Heart right ventricle (tissue), 16 donors: ENCODE results near the gene FCGR3A. TPM values are rescaled to one million over a fixed set of nuclear protein-coding genes. Genes with fewer than 3 reads are reported as not detected.
A peak's percentile ranks its signal among the peaks of the same experiment; 100 is the strongest.

Experiments
- ATAC-seq, 8 donors: fragments of 200-7000 bp; cut with Tn5 transposase; one replicate each; pipeline ENCODE4 v1.9.1; 2020; ENCODE audit warnings: mild to moderate bottlenecking in 8 of 8, moderate library complexity in 8 of 8, moderate number of reproducible peaks in 1 of 8
- DNase-seq, 2 donors: peaks; one replicate each; pipeline ENCODE4 v3.0.0-alpha.2; 2020
- H3K27ac ChIP-seq, 10 donors: fragments of 200-600 bp; sonication (generic) in 2 of 10; one replicate each; pipeline versions ENCODE4 v1.5.0 to v1.8.0; 2020 to 2022; ENCODE audit warnings: mild to moderate bottlenecking in 3 of 10
- H3K27me3 ChIP-seq, 7 donors: fragments of 200-600 bp; one replicate each; pipeline ENCODE4 v1.8.0; 2021 to 2022; ENCODE audit warnings: mild to moderate bottlenecking in 2 of 7
- H3K36me3 ChIP-seq, 9 donors: fragments of 200-600 bp; sonication (generic) in 1 of 9; one replicate each; pipeline versions ENCODE4 v1.5.0 to v1.8.0; 2020 to 2022; ENCODE audit warnings: mild to moderate bottlenecking in 2 of 9
- H3K4me1 ChIP-seq, 9 donors: fragments of 200-600 bp; sonication (generic) in 1 of 9; one replicate each; pipeline versions ENCODE4 v1.5.0 to v1.8.0; 2020 to 2022; ENCODE audit warnings: mild to moderate bottlenecking in 4 of 9
- H3K4me3 ChIP-seq, 10 donors: fragments of 200-600 bp; sonication (generic) in 2 of 10; one replicate each; pipeline versions ENCODE4 v1.5.0 to v1.8.0; 2020 to 2022; ENCODE audit warnings: mild to moderate bottlenecking in 7 of 10, moderate library complexity in 2 of 10
- H3K9me3 ChIP-seq, 11 donors: fragments of 200-600 bp in 10 of 11; sonication (generic) in 2 of 11; one replicate each; pipeline versions ENCODE4 v1.5.0 to v1.8.0; 2013 to 2022; ENCODE audit warnings: mild to moderate bottlenecking in 2 of 11, control low read depth in 1 of 11, moderate library complexity in 1 of 11
- WGBS, 2 donors: extraction: QIAGEN DNeasy Blood & Tissue Kit; methylation state at CpG; one replicate each; pipeline ENCODE4 v1.1.7; 2013; ENCODE audit warnings: inconsistent platforms in 1 of 2; 5-methylcytosine and 5-hydroxymethylcytosine counted together
- intact Hi-C, 10 donors: fragments of 100-400 bp; cut with DNase I; formaldehyde crosslinking; loops; one replicate each; pipeline versions ENCODE4 v1.11.1 to v1.14.2; 2022
- polyA plus RNA-seq, 2 donors: library from polyadenylated mRNA; stranded (reverse); fragments of 200-250 nt; gene quantifications; one replicate each; pipeline ENCODE4 v1.2.3, GENCODE V29; 2013
- total RNA-seq, 10 donors: library from RNA; stranded (reverse); fragmentation: NEBNext Ultra II Directional in 3 of 10; extraction: Animal tissue kit (Norgen Biotek cat#: 25700) in 3 of 10; gene quantifications; one replicate each; pipeline versions ENCODE4 v1.2.1 to v1.2.4, GENCODE V29; 2021 to 2023
- TF ChIP-seq, protein P1 (sequence below), 9 donors: fragments of 200-600 bp; sonication (generic) in 2 of 9; IDR thresholded peaks; one replicate each; pipeline versions ENCODE4 v1.5.0 to v1.8.0; 2021 to 2022; ENCODE audit warnings: antibody characterized with exemption in 9 of 9, mild to moderate bottlenecking in 5 of 9, moderate library complexity in 1 of 9
- donor health status: Arrhythmogenic right ventricular cardiomyopathy.
- donor health status: ischemic (EF 13 %, LVEDD 7.1; RV severe dilation, severe dysfunction).
- donor health status: healthy with polysubstance abuse.
- donor health status: DM: no; HTN: yes; CAD: no.
- donor health status: DM: no; HTN: no; CAD: no.
- donor health status: ischemic (EF 25% LVEDD 6.9; RV normal size, moderate dysfunction).
- donor health status: ischemic (EF 25% LVEDD 5.7; RV mildly dilated, moderate dysfunction).
- donor health status: healthy.
- donor health status: DM: yes; HTN: yes; CAD: no.
- donor health status: Ischemic cardiomyopathy.
- donor health status: ischemic (EF 35%, LVEDD 5.7; RV mildly dilated, moderate dysfunction).
- donor health status: nonischemic (EF 11% LVEDD 7.7; RV severe dilation, severe dysfunction).
- donor health status: DM: yes; HTN: yes; CAD: no.
- donor health status: PGD.
- donor health status: ischemic (EF 29% LVEDD 5.4; RV normal size, mild dysfunction).
- donor health status: nonischemic (EF 23%, LVEDD 6.1; RV moderate dilation, normal function).

The FCGR3A gene
- total and polyA plus RNA-seq, 12 donors, result 1.9 to 120 (median 6.3) TPM

DNA sequence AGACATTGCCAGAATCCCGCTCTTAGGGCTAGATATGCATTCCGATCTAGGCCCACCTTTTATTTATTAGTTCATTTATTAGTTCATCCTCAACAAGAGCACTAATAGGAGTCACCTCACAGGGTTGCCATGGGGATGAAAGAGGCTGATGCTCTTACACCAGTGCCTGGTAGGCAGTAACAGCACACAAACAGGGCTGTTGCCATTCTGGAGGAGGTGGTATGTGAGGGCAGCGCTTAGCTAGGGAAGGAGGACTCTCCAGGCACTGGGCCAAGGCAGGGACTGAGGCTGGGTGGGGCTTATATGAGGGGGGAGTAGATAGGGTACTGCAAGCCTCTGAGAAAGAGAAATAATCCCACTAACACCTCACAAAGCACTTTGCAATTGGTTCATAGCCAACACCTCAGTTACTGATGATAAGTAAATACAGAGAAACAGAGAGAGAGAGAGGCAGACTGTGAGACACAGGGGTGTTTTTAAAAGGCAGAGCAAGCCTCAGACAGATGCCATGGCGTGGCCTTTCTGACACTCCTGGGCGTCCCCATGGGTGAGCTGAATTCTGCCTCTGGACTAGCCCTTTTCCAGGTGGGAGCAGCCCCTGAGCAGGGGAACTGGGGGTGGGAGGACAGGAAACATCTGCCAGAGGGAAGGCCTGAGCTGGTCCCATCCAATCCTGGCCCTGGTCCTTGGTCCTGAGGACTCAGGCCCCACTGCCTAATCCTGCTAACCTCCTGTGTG lies 38.4 kb downstream of the FCGR3A start:
- 62 to 74% methylated on average over 5 of the region's 5 CpGs for WGBS, 2 donors
- Histone ChIP-seq H3K27ac (no peak overlapping the region), H3K27me3 (peaks cover 0 to 20% (median 0%) of the 10 kb centered on the region in 7 donors), H3K36me3 (peaks cover 0 to 42% (median 0%) of the 10 kb centered on the region in 9 donors), H3K9me3 (no peaks in the 10 kb centered on the region), H3K4me3 (no peak overlapping the region), H3K4me1 (peaks cover 0 to 29% (median 0%) of the 10 kb centered on the region in 9 donors)
- DNase-seq (no peak), ATAC-seq (peak in 1 of 8 donors; percentile 16)
- TF ChIP-seq, protein P1, sequence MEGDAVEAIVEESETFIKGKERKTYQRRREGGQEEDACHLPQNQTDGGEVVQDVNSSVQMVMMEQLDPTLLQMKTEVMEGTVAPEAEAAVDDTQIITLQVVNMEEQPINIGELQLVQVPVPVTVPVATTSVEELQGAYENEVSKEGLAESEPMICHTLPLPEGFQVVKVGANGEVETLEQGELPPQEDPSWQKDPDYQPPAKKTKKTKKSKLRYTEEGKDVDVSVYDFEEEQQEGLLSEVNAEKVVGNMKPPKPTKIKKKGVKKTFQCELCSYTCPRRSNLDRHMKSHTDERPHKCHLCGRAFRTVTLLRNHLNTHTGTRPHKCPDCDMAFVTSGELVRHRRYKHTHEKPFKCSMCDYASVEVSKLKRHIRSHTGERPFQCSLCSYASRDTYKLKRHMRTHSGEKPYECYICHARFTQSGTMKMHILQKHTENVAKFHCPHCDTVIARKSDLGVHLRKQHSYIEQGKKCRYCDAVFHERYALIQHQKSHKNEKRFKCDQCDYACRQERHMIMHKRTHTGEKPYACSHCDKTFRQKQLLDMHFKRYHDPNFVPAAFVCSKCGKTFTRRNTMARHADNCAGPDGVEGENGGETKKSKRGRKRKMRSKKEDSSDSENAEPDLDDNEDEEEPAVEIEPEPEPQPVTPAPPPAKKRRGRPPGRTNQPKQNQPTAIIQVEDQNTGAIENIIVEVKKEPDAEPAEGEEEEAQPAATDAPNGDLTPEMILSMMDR (IDR thresholded peaks at IDR 0.05), result no peak
- intact Hi-C loops, result no loop called here

DNA sequence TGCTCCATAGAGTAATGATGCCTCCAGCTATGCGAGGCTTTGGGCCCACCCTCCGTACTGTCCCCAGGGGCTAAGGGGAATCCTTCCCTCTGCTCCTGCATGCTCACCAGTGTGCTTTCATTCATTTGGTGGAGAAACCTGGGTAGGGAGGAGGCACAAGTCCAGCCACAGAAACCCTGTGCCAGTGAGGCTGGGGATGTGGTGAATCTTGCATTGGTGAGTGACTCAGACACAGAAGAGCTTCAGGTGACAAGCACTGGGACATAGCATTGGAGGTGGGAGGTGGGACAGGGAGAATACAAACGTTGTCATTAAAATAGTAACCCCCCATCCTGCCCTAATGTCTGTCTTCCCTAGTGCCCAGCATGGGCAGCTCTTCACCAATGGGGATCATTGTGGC lies 39.1 kb downstream of the FCGR3A start:
- 79 to 80% methylated on average over 3 of the region's 3 CpGs for WGBS, 2 donors
- Histone ChIP-seq H3K36me3 (peaks cover 0 to 42% (median 0%) of the 10 kb centered on the region in 9 donors), H3K9me3 (no peaks in the 10 kb centered on the region), H3K4me3 (no peak overlapping the region), H3K4me1 (peaks cover 0 to 28% (median 0%) of the 10 kb centered on the region in 9 donors), H3K27ac (no peak overlapping the region), H3K27me3 (peaks cover 0 to 23% (median 0%) of the 10 kb centered on the region in 7 donors)
- TF ChIP-seq, protein P1 (IDR thresholded peaks at IDR 0.05), result no peak
- intact Hi-C loops, result no loop called here
- no peak for ATAC-seq
- no peak for DNase-seq

DNA sequence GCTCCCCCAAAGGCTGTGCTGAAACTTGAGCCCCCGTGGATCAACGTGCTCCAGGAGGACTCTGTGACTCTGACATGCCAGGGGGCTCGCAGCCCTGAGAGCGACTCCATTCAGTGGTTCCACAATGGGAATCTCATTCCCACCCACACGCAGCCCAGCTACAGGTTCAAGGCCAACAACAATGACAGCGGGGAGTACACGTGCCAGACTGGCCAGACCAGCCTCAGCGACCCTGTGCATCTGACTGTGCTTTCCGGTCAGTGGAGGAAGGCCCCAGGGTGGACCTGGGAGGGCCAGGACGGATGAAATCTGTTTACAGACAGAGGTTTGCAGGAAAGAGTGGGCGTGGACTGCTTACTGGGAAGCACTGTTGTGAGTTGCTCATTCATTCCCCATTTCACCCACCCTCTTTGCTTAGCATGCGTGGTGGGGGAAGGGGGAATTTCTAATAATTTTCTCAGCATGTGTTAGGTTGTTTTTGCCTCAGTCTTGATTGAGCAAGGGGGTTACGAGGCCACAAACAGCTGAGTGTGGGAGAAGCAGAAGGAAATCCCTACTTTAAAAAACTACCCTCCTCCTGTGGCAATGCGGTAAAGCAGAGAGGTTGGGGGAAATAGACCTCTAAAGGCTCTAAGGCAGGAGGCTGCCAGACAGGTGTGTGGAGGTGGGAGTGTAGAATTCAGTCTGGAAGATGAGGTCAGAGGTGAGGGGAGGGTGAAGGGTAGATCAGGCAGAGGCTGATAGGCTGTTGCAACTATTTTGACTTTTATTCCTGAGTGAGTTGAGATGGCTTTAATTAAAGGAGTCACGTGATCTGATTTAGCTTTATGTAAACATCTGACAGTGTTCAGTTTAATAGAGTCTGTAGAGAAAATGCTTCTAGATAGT lies 43.0 kb downstream of the FCGR3A start:
- TF ChIP-seq, protein P1 (IDR thresholded peaks at IDR 0.05), result no peak
- intact Hi-C loops, result no loop called here
- ATAC-seq (peak; percentile 51 to 73 (median 60)), DNase-seq (peak in 1 of 2 donors; percentile 16)
- H3K27ac ChIP-seq, result peak overlapping the region in 6 of 10 donors; percentile 4 to 94 (median 52)
- peak overlapping the region in 7 of 10 donors; percentile 11 to 52 (median 35) for H3K4me3 ChIP-seq
- peaks cover 0 to 20% (median 0%) of the 10 kb centered on the region in 9 donors for H3K4me1 ChIP-seq
- peaks cover 0 to 39% (median 0%) of the 10 kb centered on the region in 9 donors for H3K36me3 ChIP-seq
- WGBS, 2 donors, result 49 to 53% methylated on average over 12 to 13 of the region's 15 CpGs
- H3K27me3 ChIP-seq, result peaks cover 0 to 56% (median 20%) of the 10 kb centered on the region in 7 donors
- no peaks in the 10 kb centered on the region for H3K9me3 ChIP-seq

DNA sequence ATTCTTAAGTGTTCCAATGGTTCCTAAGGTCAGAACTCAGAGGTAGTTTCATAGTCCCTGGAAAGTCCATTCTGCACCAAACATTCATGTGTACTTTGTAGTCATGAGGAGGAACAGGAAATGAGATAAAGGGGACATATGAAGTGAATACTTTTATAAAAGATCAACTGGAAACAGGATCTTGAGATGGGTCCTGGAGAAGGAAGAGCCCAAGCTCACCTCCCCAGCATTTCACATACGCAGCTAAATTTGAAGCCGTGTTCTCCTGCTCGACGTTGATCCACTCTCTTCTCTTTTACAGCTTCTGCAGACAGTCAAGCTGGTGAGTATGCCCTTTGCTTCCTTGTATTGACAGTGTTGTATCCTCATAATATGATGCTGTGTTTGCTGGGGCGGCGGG lies 43.9 kb downstream of the FCGR3A start:
- intact Hi-C loops, result no loop called here
- peaks cover 0 to 56% (median 20%) of the 10 kb centered on the region in 7 donors for H3K27me3 ChIP-seq
- WGBS, 2 donors, result 77 to 84% methylated on average over 6 of the region's 6 CpGs
- H3K9me3 ChIP-seq, result no peaks in the 10 kb centered on the region
- ATAC-seq (peak in 2 of 8 donors; percentile 10 to 19), DNase-seq (no peak)
- H3K27ac ChIP-seq, result peak overlapping the region in 6 of 10 donors; percentile 4 to 94 (median 52)
- peak overlapping the region in 6 of 10 donors; percentile 21 to 52 (median 36) for H3K4me3 ChIP-seq
- TF ChIP-seq, protein P1 (IDR thresholded peaks at IDR 0.05), result no peak
- H3K4me1 ChIP-seq, result peaks cover 0 to 21% (median 0%) of the 10 kb centered on the region in 9 donors
- H3K36me3 ChIP-seq, result peaks cover 0 to 30% (median 0%) of the 10 kb centered on the region in 9 donors
